ENCODE results near the gene DPP9. TPM values are rescaled to one million over a fixed set of nuclear protein-coding genes. Genes with fewer than 3 reads are reported as not detected.
"Not testable (repeated sequence)": the region's sequence is repeated elsewhere in the genome, so short reads cannot be mapped to it uniquely, and the experiment has no call there.

Gene DPP9
- total RNA-seq = 54.8 TPM
- long read RNA-seq, full-length matches to known transcripts = 25 of 97 reads
- long read RNA-seq, partial matches to known transcripts = 45 of 97 reads
- long read RNA-seq, other reads (novel, unspliced or antisense) = 27 of 97 reads

- peak; percentile 99 for DNase-seq (ENCODE audit: low spot score)
Observed at GRCh38 chr19:4723595-4724514, at the start of gene DPP9. Gene DPP9, minus strand, starts transcription at chr19:4723842. Its CDS starts 3,936 bp downstream, at chr19:4719906.

DNA sequence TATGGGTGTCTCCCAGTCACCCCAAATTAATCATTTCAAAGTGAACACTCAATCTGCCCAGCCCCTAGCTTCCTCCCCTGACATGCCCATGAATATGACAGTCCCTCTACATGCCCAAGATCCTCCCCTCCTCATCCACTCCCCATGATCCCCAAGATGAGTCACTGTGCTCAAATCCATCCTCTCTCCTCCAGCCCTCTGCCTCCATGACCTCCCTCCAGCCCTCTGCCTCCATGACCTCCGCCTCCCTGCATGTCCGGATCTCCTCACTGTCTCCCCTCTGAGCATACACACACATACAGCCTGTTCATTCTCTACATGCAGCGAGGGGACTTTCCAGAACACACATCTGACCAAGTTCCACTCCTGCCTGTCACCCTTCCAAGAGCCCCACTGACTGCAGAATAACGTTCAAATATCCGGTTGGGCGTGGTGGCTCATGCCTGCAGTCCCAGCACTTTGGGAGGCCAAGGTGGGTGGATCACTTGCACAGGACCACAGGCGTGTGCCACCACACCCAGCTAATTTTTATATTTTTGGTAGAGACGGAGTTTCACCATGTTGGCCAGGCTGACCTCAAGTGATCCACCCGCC lies 49.5 kb upstream of the DPP9 start:
- no peak for DNase-seq (ENCODE audit: low spot score)

DNA sequence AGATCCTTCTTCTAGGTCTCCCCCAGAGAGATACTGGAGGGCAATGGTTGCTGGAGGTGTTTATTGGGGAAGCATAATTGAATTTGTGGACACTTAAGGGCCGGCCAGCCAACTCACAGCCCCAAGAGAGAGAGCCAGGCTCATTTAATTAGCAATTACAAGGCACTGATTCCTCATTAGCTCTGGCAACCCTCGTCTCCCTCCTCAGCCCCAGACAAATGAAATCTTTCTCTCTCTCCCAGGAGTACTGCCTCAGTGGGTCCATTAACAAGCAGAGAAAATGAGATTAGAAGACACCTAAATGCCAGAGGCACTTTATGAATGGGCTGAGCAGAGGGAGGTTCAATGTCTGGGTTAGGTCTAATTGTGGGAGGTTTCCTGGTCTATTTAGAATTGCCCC lies 48.9 kb upstream of the DPP9 start:
- no peak for DNase-seq (ENCODE audit: low spot score)

- DNase-seq (ENCODE audit: low spot score) = no peak
Observed at GRCh38 chr19:4768934-4769777, 45.5 kb upstream of the DPP9 start.

DNA sequence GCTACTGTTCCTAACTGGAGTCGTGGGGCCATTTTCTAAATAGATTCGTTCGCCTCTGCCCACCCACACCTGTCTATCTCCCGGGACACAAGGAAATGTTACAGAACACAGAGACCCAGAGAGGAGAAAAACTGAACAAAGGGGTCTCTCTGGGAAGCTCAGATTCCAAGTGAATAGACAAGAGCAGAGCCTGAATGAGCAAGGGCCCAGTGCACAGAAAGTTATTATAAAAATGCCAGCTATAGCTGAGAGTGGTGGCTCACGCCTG lies 40.7 kb upstream of the DPP9 start:
- DNase-seq (ENCODE audit: low spot score) = no peak

GRCh38 chr19:4763021-4763420 lies 39.4 kb upstream of the DPP9 start:
- no peak for DNase-seq (ENCODE audit: low spot score)

DNA sequence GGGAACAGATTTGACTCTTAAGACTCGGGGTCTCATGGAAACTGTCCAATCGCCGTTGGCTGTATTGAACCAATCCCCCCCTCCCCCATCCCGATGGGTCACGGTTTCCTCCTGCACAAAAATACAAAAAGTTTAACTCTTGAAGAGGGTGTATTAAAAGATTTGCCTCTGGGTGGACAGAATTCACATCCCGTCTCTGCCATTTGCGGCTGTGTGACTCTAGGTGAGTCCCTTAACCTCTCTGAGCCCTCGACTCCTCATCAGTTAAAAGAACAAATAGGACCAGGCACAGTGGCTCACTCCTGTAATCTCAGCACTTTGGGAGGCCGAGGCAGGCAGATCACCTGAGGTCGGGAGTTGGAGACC lies 36.6 kb upstream of the DPP9 start:
- DNase-seq (ENCODE audit: low spot score) = no peak

DNA sequence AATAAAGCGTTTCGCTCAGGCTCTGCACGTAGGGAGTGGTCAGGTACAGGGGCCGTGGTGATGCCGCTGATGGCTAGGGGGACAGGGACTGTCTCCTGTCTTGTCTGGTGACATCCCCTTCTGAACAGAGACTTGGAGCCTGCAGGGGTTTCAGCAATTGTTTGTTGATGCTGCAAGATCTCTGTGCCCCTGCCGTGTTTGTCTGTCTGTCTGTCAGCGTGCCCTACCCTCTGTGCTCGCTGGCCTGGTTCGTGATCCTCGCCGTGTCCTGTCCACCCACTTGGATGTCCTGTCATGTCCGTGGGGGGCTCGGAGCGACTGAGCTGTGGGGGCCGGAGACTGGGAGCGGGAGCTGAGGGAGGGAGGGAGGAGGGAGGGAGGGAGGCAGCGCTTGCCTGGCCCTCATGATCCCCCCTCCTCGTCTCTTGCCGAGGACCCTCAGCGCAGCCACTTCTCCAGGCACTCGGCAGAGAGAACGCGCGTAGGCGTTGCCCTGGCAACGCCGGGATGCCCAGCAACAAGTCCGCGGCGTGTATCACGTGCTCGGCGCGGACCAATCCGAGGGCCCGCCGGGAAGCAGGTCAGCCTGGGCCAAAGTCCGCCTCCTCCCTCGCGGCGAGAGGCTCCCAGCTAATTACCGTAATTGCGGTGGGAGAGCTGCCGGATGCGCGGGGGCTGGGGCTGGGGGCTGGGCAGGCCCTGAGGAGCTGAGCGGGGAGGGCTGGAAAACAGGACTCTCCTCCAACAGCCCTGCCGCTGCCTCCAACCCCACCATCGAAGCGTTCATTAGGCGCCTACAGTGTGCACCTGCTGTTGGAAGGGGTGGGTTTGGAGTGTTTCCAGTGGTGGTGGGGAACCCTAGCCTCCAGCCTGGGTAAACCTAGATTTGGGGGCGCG lies 36.0 kb upstream of the DPP9 start:
- peak; percentile 94 for DNase-seq (ENCODE audit: low spot score)

DNA sequence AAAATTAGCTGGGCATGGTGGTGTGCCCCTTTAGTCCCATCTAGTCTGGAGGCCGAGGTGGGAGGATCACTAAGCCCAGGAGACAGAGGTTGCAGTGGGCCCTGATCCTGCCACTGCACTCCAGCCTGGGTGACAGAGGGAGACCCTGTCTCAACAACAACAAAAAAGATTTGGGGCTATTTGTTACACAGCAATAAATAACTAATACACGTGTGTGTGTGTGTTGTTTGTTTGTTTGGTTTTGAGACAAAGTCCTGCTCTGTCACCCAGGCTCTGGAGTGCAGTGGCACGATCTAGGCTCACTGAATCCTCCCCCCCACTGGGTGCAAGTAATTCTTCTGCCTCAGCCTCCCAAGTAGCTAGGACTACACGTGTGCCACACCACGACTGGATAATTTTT lies 35.0 kb upstream of the DPP9 start:
- DNase-seq (ENCODE audit: low spot score) = no peak

DNA sequence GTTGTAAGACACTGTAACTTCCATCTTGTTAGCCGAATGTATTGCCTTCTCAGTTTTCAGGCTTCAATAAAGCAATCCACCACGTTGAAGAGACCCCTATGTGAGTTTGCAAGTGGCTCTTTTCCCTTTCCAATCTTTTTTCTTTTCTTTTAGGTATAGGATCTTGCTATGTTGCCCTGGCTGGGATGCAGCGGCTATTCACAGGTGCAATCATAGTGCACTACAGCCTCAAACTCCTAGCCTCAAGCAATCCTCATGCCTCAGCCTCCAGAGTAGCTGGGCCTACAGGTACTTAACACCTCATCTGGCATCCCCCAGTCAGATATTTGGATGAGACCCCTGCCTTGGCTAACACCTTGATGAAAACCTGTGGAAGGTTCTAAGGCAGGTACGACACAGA lies 34.4 kb upstream of the DPP9 start:
- DNase-seq (ENCODE audit: low spot score) = no peak

DNA sequence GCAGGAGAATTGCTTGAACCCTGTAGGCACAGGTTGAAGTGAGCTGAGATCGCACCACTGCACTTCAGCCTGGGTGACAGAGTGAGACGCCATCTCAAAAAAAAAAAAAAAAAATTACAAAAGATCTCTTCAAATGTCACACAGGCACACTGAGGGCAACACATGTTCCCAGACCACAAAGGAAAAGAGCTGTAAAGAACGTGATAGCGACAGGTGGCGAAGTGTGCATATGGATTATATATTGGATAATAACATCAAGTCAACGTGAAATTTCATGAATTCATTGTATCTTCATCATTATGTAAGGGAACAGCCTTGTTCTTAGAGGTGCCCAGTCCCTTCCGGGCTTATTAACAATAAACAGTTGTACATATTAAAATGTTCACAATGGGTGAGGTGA lies 31.8 kb upstream of the DPP9 start:
- no peak for DNase-seq (ENCODE audit: low spot score)

- DNase-seq (ENCODE audit: low spot score) = no peak
Observed at GRCh38 chr19:4754248-4754647, 30.6 kb upstream of the DPP9 start.

DNA sequence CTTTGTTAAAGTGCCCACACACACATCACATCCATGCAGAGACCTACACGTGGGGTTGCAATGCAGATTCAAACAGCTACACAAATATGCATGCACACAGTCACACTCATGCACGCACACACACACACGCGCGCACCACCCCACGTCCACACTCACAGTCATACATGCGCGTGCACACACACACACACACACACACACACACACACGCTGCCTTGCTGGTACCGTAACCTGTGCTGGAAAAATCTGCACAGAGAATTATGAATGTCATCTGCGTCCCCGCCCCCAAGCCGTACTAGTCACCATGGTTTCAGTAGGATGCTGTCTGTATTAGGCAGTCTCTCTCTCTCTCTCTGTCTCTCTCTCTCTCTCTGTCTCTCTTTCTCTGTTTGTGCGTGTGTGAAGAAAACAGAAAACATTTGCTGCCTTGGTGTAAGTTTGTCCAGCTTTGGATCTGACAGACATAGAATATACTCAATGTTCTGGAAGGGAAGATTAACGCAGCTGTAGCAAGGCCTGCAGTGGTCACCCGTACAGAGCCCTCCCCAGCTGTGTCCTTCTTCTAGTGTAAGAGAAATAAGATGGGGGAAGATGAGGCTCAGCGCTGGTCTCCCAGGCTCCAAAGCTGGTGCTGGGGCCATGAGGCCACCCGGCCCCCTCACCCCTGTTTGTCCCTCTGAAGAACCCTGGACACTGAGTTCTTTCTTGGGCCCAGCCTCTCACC lies 26.4 kb upstream of the DPP9 start:
- DNase-seq (ENCODE audit: low spot score) = no peak

DNA sequence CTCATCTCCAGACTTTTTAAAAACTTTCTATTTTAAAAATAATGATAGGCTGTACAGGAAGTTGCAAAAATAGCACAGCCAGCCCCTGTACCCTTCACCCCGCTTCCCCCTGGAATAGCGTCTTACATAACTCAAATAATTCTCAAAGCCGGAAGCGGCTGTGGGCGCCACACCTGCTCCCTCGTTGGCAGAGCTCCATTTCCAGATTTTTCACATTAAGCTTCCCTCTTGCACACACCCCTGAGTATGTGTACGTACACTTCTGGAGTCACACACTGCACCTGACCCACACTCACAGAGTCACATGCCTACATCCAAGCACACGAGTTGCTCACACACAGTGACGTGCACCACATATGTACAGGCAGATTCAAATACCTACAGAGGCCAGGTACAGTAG lies 24.9 kb upstream of the DPP9 start:
- no peak for DNase-seq (ENCODE audit: low spot score)

GRCh38 chr19:4748185-4748584 lies 24.5 kb upstream of the DPP9 start:
- DNase-seq (ENCODE audit: low spot score) = no peak

GRCh38 chr19:4745986-4746385 lies 22.3 kb upstream of the DPP9 start:
- no peak for DNase-seq (ENCODE audit: low spot score)

DNA sequence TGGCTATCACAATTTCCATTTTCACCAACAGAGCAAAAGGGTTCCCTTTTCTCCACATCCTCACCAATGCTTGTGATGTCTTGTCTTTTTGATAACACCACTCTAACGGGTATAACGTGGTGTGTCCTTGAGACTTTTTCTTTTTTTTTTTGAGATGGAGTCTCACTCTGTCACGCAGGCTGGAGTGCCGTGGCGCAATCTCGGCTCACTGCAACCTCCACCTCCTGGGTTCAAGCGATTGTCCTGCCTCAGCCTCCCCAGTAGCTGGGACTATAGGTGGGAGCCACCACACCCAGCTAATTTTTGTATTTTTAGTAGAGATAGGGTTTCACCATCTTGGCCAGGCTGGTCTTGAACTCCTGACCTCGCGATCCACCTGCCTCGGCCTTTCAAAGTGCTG lies 21.5 kb upstream of the DPP9 start:
- not testable (repeated sequence) for DNase-seq (ENCODE audit: low spot score)

GRCh38 chr19:4744451-4745174 lies 21.0 kb upstream of the DPP9 start:
- no peak for DNase-seq (ENCODE audit: low spot score)

Data from mesenteric fat pad (tissue), 1 donor.